Osteocyte (in vitro differentiated cells): ENCODE measurements around the gene CA5A. TPM values are rescaled to one million over a fixed set of nuclear protein-coding genes. Genes with fewer than 3 reads are reported as not detected.

Experiments used
- DNase-seq: peaks from one replicate; pipeline ENCODE4 v3.0.0; 2021; ENCODE audit warnings: mixed read lengths; ENCODE audit not compliant: unreplicated experiment; ENCODE audit errors: extremely low spot score
- H3K27ac Mint-ChIP-seq: one replicate; pipeline ENCODE4 v1.8.0; 2021; ENCODE audit warnings: mild to moderate bottlenecking, mixed read lengths; ENCODE audit not compliant: unreplicated experiment
- H3K27me3 Mint-ChIP-seq: one replicate; pipeline ENCODE4 v1.8.0; 2021; ENCODE audit warnings: mixed read lengths; ENCODE audit not compliant: unreplicated experiment
- H3K36me3 Mint-ChIP-seq: one replicate; pipeline ENCODE4 v1.8.0; 2021; ENCODE audit warnings: mixed read lengths; ENCODE audit not compliant: unreplicated experiment
- H3K4me1 Mint-ChIP-seq: one replicate; pipeline ENCODE4 v1.8.0; 2021; ENCODE audit warnings: mixed read lengths; ENCODE audit not compliant: unreplicated experiment
- H3K4me3 Mint-ChIP-seq: one replicate; pipeline ENCODE4 v1.8.0; 2021; ENCODE audit warnings: mild to moderate bottlenecking, moderate library complexity, mixed read lengths; ENCODE audit not compliant: unreplicated experiment
- H3K9me3 Mint-ChIP-seq: one replicate; pipeline ENCODE4 v1.8.0; 2021; ENCODE audit warnings: mixed read lengths; ENCODE audit not compliant: unreplicated experiment
- total RNA-seq: library from RNA; stranded (reverse); gene quantifications from 2 replicates; pipeline ENCODE4 v1.2.1, GENCODE V29; 2021
- TF ChIP-seq, protein P1 (sequence below): fragments of 200-600 bp; sonication (generic); IDR thresholded peaks from 2 replicates; pipeline ENCODE4 v1.5.0; 2021; ENCODE audit warnings: antibody characterized with exemption, mild to moderate bottlenecking, moderate library complexity

The CA5A gene
- total RNA-seq, 1 donor from 2014 or later, result not detected

DNA sequence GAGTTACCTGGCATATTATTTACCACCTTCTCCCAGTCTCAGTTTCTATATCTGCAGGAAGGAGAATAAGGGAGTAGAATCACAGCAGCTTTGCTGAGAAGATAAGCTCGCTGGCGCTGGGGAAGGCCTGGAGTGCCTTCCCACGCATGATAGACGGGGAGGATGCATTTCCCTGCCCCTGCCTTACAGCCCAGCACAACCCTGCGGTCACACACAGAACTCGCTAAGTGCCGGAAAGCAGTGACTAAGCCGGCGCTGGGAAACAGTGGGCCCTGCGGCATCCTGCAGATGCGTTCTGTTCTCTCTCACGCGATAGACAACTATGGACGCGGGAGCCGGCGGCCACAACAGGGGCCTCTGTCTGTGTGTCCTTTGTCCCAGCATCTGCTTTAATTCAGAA lies 4.8 kb downstream of the CA5A start:
- Mint-ChIP-seq H3K9me3 (no peaks in the 10 kb centered on the region), H3K27me3 (peaks cover 4% of the 10 kb centered on the region), H3K4me1 (peaks cover 8% of the 10 kb centered on the region), H3K36me3 (no peaks in the 10 kb centered on the region), H3K4me3 (no peak overlapping the region), H3K27ac (no peak overlapping the region)
- TF ChIP-seq, protein P1, sequence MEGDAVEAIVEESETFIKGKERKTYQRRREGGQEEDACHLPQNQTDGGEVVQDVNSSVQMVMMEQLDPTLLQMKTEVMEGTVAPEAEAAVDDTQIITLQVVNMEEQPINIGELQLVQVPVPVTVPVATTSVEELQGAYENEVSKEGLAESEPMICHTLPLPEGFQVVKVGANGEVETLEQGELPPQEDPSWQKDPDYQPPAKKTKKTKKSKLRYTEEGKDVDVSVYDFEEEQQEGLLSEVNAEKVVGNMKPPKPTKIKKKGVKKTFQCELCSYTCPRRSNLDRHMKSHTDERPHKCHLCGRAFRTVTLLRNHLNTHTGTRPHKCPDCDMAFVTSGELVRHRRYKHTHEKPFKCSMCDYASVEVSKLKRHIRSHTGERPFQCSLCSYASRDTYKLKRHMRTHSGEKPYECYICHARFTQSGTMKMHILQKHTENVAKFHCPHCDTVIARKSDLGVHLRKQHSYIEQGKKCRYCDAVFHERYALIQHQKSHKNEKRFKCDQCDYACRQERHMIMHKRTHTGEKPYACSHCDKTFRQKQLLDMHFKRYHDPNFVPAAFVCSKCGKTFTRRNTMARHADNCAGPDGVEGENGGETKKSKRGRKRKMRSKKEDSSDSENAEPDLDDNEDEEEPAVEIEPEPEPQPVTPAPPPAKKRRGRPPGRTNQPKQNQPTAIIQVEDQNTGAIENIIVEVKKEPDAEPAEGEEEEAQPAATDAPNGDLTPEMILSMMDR, result no peak
- no peak for DNase-seq

- no peaks in the 10 kb centered on the region for H3K36me3 Mint-ChIP-seq
- TF ChIP-seq, protein P1, result peak; percentile 37
- no peak overlapping the region for H3K27ac Mint-ChIP-seq
- peaks cover 12% of the 10 kb centered on the region for H3K27me3 Mint-ChIP-seq
- H3K4me1 Mint-ChIP-seq, result peaks cover 8% of the 10 kb centered on the region
- no peaks in the 10 kb centered on the region for H3K9me3 Mint-ChIP-seq
- no peak overlapping the region for H3K4me3 Mint-ChIP-seq
- DNase-seq, result no peak
These were observed 5.9 kb downstream of the CA5A start for GRCh38 chr16:87930456-87930855.

DNA sequence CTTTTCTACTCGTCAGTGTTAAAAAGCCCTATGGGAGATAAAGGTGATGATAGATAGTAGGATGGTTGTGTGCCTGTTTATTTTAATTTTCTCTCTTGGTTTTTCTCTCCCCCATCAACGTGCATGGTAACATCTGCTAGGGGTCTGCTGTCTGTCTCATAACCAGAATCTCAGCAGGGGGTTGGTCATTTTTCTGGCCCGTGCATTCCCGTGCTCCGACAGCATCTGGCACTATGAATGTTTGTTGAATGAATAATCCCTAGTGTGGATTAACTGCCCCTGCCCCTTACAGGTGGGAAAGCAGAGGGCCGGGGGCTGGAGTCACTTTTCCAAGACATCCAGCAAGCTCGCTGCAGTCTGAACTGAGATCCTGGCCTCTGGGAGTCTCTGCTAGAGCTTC lies 6.3 kb downstream of the CA5A start:
- Mint-ChIP-seq H3K27ac (no peak overlapping the region), H3K4me1 (peaks cover 8% of the 10 kb centered on the region), H3K27me3 (peaks cover 17% of the 10 kb centered on the region), H3K36me3 (no peaks in the 10 kb centered on the region), H3K9me3 (no peaks in the 10 kb centered on the region), H3K4me3 (no peak overlapping the region)
- no peak for DNase-seq
- TF ChIP-seq, protein P1, result no peak

DNA sequence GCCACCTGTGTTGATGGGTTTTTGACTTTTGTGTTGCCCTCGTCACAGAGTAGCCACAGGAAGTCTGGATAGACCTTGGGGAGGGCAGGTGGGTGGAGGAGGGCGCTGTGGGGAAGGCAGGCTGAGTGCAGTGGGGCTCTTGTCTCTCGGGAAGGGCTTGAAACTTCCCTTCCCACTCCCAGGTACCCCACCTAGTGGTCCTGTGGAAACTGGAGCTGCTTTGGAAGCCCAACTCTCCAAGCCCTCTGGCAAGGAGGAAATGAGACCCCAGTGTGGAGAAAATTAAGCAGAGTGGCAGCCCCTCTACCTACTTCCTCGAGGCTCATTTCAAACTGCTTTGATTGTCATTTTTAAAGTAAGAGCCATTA lies 9.2 kb downstream of the CA5A start:
- H3K4me3 Mint-ChIP-seq, result no peak overlapping the region
- H3K4me1 Mint-ChIP-seq, result peaks cover 14% of the 10 kb centered on the region
- H3K9me3 Mint-ChIP-seq, result no peaks in the 10 kb centered on the region
- TF ChIP-seq, protein P1, result no peak
- no peaks in the 10 kb centered on the region for H3K36me3 Mint-ChIP-seq
- DNase-seq, result no peak
- no peak overlapping the region for H3K27ac Mint-ChIP-seq
- H3K27me3 Mint-ChIP-seq, result peaks cover 26% of the 10 kb centered on the region

DNA sequence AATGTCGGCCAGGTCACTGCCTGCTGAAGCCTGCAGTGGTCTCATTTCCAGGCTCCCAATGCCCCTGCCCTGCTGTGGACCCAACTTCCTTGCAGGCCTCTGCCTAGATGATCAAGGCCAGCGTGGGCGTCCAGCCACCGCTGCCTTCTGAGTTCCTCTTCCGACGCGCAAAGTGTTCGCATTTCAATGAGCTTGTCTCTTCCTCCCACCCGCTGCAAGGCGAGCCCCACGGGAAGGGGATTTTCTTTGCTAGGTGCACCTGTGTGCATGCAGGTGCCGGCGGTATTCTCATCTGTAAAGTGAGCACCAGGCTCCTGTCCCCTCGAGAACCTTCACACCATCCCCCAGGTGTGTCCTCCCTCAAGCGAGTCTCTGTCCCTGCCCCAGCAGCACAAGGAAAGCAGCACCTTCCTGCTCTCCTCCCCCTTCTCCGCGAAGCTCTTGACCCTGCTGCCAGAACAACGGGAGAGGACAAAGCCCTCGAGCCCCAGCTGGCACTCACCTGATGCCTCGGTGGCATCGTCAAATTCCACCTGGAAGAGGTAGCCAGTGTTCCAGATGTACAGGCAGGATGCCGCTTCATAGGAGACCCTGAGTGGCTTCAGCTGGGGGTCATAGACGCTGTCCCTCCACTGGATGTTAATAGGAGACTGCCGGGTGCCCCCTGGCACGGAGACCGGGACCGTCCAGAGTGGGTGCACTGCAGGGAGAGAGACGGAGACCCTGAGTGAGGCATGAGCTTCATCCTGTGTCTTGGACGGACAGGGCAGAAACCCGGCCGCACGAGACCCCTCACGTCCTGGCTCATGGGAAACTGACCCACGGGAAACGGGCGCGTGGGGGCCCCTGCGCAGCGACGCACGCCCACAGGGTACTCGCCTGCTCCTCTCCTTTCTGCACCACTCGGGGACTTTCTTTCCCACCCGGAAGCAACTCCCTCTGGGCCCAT lies 9.8 kb downstream of the CA5A start:
- Mint-ChIP-seq H3K4me3 (no peak overlapping the region), H3K27ac (no peak overlapping the region), H3K27me3 (peaks cover 26% of the 10 kb centered on the region), H3K9me3 (no peaks in the 10 kb centered on the region), H3K36me3 (no peaks in the 10 kb centered on the region), H3K4me1 (peaks cover 17% of the 10 kb centered on the region)
- DNase-seq, result no peak
- TF ChIP-seq, protein P1, result no peak
